Measurements from ENCODE around the gene TLR5. TPM values are rescaled to one million over a fixed set of nuclear protein-coding genes. Genes with fewer than 3 reads are reported as not detected.

Gene TLR5
- total and polyA plus RNA-seq, 2 of the 4 experiments (the other 2 are of a cell fraction) = 0.09 to 0.18 TPM

DNA sequence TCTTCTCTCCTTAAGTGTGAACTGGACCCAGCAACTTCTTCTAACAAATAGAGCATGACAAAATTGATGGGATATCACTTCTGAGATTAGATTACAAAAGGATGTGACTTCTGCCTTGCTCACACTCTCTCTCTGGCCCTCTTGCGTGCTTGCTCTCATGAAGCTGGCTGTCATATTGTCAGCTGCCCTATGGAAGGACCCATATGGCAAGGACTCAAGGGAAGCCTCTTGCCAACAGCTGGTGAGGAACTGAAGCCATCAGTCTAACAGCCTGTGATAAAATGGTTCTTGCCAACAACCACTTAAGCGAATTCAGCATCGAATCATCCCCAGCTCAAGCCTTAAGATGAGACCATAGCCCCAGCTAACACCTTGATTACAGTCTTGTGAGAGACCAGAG, 4.8 kb upstream of the TLR5 start:
- no CpG with 5 or more reads among the region's 3 CpGs for WGBS, 2 experiments (ENCODE audit: extremely low coverage in 2 of 2, insufficient read length in 1 of 2)
- intact Hi-C loops (cut with micrococcal nuclease) (no loop called here), dilution Hi-C loops (cut with HindIII; ENCODE audit: low sequenced_read_pairs, unreplicated experiment) (no loop called here)

More for the DNA sequence above, 4.8 kb upstream of the TLR5 start:
- Histone ChIP-seq H3K9me1 (ENCODE audit: insufficient read depth, low read length) (0 out of 2 replicates have a peak, but pooled peaks cover 3% of the 10 kb centered on the region), H3K79me1 (ENCODE audit: low read depth in 1 of 2, low read length in 2 of 2) (no peaks in the 10 kb centered on the region), H3K4me3 (ENCODE audit: insufficient read depth, low read depth, low read length) (no peak overlapping the region), H3K18ac (ENCODE audit: low read depth, low read length) (no peak overlapping the region), H2BK5ac (ENCODE audit: low read depth, low read length, poor library complexity, severe bottlenecking) (no peak overlapping the region), H4K8ac (ENCODE audit: low read depth in 2 of 2, low read length in 2 of 2) (no peak overlapping the region), H2BK15ac (ENCODE audit: low read depth, low read length) (no peak overlapping the region), H3K4ac (ENCODE audit: low read depth, low read length) (no peak overlapping the region), H2BK120ac (ENCODE audit: low read depth, low read length) (no peak overlapping the region), H3K4me1 (ENCODE audit: control insufficient read depth, insufficient read depth, low read length) (peaks cover 2% of the 10 kb centered on the region; the same call in 1 of the 2 replicates), H3K36me3 (ENCODE audit: control insufficient read depth, insufficient read depth, low read length) (no peaks in the 10 kb centered on the region), H4K20me1 (ENCODE audit: insufficient read depth, low read length) (no peaks in the 10 kb centered on the region), H4K91ac (ENCODE audit: insufficient read depth, low read depth, low read length) (no peak overlapping the region), H3K23ac (ENCODE audit: low read depth, low read length) (no peak overlapping the region), H3K4me2 (ENCODE audit: low read depth, low read length) (no peak overlapping the region), H3K27ac (ENCODE audit: insufficient read depth, low read length) (no peak overlapping the region), H3K9ac (ENCODE audit: low read depth, low read length) (no peak overlapping the region), H2AFZ (replicated peaks; ENCODE audit: low read length, poor library complexity) (no peak overlapping the region), H3K56ac (ENCODE audit: extremely low read depth, insufficient read depth, low read length) (no peak overlapping the region), H2AK9ac (replicated peaks; ENCODE audit: low read depth, low read length, poor library complexity) (no peak overlapping the region), H4K5ac (ENCODE audit: low read depth, low read length) (no peak overlapping the region), H3K14ac (replicated peaks; ENCODE audit: low read depth, low read length) (no peak overlapping the region), H2AK5ac (ENCODE audit: low read depth, low read length) (no peak overlapping the region), H3K9me3 (ENCODE audit: control insufficient read depth, insufficient read depth, low read length) (peaks cover 5% of the 10 kb centered on the region), H2BK20ac (ENCODE audit: low read depth, low read length) (no peak overlapping the region), H3K27me3 (ENCODE audit: control insufficient read depth, insufficient read depth, low read length) (peaks cover 8% of the 10 kb centered on the region)
- no TSS peak for BruUV-seq (replicated peaks)
- ChIA-PET CTCF (no interaction called here), POLR2A (ENCODE audit: unreplicated experiment) (no interaction called here)
- DNase-seq = no peak
- ATAC-seq (ENCODE audit: low read depth) = no peak
- in situ Hi-C loops (cut with MboI; ENCODE audit: low sequenced_read_pairs) = no loop called here
- TF ChIP-seq, protein P1, sequence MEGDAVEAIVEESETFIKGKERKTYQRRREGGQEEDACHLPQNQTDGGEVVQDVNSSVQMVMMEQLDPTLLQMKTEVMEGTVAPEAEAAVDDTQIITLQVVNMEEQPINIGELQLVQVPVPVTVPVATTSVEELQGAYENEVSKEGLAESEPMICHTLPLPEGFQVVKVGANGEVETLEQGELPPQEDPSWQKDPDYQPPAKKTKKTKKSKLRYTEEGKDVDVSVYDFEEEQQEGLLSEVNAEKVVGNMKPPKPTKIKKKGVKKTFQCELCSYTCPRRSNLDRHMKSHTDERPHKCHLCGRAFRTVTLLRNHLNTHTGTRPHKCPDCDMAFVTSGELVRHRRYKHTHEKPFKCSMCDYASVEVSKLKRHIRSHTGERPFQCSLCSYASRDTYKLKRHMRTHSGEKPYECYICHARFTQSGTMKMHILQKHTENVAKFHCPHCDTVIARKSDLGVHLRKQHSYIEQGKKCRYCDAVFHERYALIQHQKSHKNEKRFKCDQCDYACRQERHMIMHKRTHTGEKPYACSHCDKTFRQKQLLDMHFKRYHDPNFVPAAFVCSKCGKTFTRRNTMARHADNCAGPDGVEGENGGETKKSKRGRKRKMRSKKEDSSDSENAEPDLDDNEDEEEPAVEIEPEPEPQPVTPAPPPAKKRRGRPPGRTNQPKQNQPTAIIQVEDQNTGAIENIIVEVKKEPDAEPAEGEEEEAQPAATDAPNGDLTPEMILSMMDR (conservative IDR thresholded peaks at IDR 0.05; ENCODE audit: low read depth, low read length) = no peak
- no peak for TF ChIP-seq NFE2L2 (IDR thresholded peaks at IDR 0.05; ENCODE audit: low read depth, low read length)
- no peak for TF ChIP-seq POLR2A (IDR thresholded peaks at IDR 0.05; ENCODE audit: low read depth, low read length)
- no peak for TF ChIP-seq MAZ (IDR thresholded peaks at IDR 0.05; ENCODE audit: borderline replicate concordance, low read depth, low read length)
- no peak for TF ChIP-seq FOS (IDR thresholded peaks at IDR 0.05; ENCODE audit: low read depth, low read length)
- TF ChIP-seq, protein P2, sequence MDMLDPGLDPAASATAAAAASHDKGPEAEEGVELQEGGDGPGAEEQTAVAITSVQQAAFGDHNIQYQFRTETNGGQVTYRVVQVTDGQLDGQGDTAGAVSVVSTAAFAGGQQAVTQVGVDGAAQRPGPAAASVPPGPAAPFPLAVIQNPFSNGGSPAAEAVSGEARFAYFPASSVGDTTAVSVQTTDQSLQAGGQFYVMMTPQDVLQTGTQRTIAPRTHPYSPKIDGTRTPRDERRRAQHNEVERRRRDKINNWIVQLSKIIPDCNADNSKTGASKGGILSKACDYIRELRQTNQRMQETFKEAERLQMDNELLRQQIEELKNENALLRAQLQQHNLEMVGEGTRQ (IDR thresholded peaks at IDR 0.05; ENCODE audit: low read depth, low read length) = no peak
- TF ChIP-seq BHLHE40 (IDR thresholded peaks at IDR 0.05; ENCODE audit: low read depth, low read length) = no peak
- TF ChIP-seq MAFK (IDR thresholded peaks at IDR 0.05; ENCODE audit: low read depth, low read length) = no peak
- no peak for TF ChIP-seq RCOR1 (IDR thresholded peaks at IDR 0.05; ENCODE audit: insufficient replicate concordance, low read length)
- no peak for TF ChIP-seq CEBPB (IDR thresholded peaks at IDR 0.05; ENCODE audit: low read depth, low read length)
- TF ChIP-seq RFX5 (IDR thresholded peaks at IDR 0.05; ENCODE audit: low read depth, low read length) = no peak
- TF ChIP-seq SMC3 (IDR thresholded peaks at IDR 0.05; ENCODE audit: low read depth, low read length) = no peak
- TF ChIP-seq, protein P3, sequence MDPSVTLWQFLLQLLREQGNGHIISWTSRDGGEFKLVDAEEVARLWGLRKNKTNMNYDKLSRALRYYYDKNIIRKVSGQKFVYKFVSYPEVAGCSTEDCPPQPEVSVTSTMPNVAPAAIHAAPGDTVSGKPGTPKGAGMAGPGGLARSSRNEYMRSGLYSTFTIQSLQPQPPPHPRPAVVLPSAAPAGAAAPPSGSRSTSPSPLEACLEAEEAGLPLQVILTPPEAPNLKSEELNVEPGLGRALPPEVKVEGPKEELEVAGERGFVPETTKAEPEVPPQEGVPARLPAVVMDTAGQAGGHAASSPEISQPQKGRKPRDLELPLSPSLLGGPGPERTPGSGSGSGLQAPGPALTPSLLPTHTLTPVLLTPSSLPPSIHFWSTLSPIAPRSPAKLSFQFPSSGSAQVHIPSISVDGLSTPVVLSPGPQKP (IDR thresholded peaks at IDR 0.05; ENCODE audit: borderline replicate concordance, low read depth, low read length) = no peak
- no peak for TF ChIP-seq RAD21 (IDR thresholded peaks at IDR 0.05; ENCODE audit: low read length)
- TF ChIP-seq CHD1 (IDR thresholded peaks at IDR 0.05; ENCODE audit: low read depth, low read length) = no peak
